PFSK-1 (cell line): ENCODE data around the gene RWDD4.

Source experiments
- FOXP2 ChIP-seq: optimal IDR thresholded peaks from 2 replicates; pipeline ENCODE3; 2011; ENCODE audit warnings: borderline replicate concordance, control low read depth, inconsistent platforms; ENCODE audit not compliant: insufficient read depth; ENCODE audit errors: extremely low read length, extremely low read depth
- POLR2AphosphoS5 ChIP-seq: IDR thresholded peaks from 2 replicates; pipeline ENCODE4 v1.6.1; 2012; ENCODE audit warnings: low read depth, mild to moderate bottlenecking, control low read depth, low read length, moderate library complexity
- SIN3A ChIP-seq: IDR thresholded peaks from 2 replicates; pipeline ENCODE4 v1.6.1; 2012; ENCODE audit warnings: mild to moderate bottlenecking, low read length, moderate library complexity, borderline replicate concordance; ENCODE audit not compliant: insufficient read depth

GRCh38 chr4:183635321-183635720 is 23.7 kb downstream of the RWDD4 start:
- TF ChIP-seq SIN3A (no peak), POLR2AphosphoS5 (no peak), FOXP2 (no peak)
